H1 (cell line): ENCODE results near the gene DCAF17. TPM values are rescaled to one million over a fixed set of nuclear protein-coding genes. Genes with fewer than 3 reads are reported as not detected.
"Not testable (repeated sequence)": the region's sequence is repeated elsewhere in the genome, so short reads cannot be mapped to it uniquely, and the experiment has no call there.

ENCODE experiments used
- CTCF ChIA-PET: fragments of 300-600 bp; sonication (Branson Sonifier 250); formaldehyde crosslinking; loops from one replicate; lab custom pipeline; 2021; ENCODE audit not compliant: partially characterized antibody; lab: Charles Lee
- POLR2A ChIA-PET: fragments of 300-600 bp; sonication (Branson Sonifier 250); formaldehyde crosslinking; loops from one replicate; lab custom pipeline; 2021; ENCODE audit warnings: inconsistent platforms; ENCODE audit not compliant: partially characterized antibody; lab: Charles Lee
- DNase-seq, 2 experiments: peaks; one replicate each; pipeline versions ENCODE4 v3.0.0 to v3.0.0-alpha.2; 2010 to 2022; ENCODE audit warnings: low spot score in 2 of 2, low read depth in 1 of 2, mixed read lengths in 1 of 2
- FAIRE-seq: peaks from 2 replicates; lab custom pipeline; 2011; peaks lifted over from hg19 to GRCh38; lab: Jason Lieb, UNC
- H2AFZ ChIP-seq: 2 replicates; pipeline ENCODE4 v1.8.1; 2012; ENCODE audit warnings: low read length, inconsistent platforms
- H2AK5ac ChIP-seq: 2 replicates; pipeline ENCODE4 v1.6.1; 2013; ENCODE audit warnings: low read depth, low read length
- H2BK120ac ChIP-seq: replicated peaks from 2 replicates; pipeline ENCODE3; 2013; ENCODE audit warnings: low read depth, low read length, inconsistent platforms
- H2BK12ac ChIP-seq: 2 replicates; pipeline ENCODE4 v1.6.1; 2013; ENCODE audit warnings: low read depth, low read length
- H2BK15ac ChIP-seq: 2 replicates; pipeline ENCODE4 v1.6.1; 2013; ENCODE audit warnings: low read length
- H2BK20ac ChIP-seq: 2 replicates; pipeline ENCODE4 v1.6.1; 2013; ENCODE audit warnings: low read length
- H2BK5ac ChIP-seq: 2 replicates; pipeline ENCODE4 v1.6.1; 2013; ENCODE audit warnings: low read depth, low read length
- H3K14ac ChIP-seq: 2 replicates; pipeline ENCODE4 v1.6.1; 2013; ENCODE audit warnings: inconsistent platforms; ENCODE audit not compliant: insufficient read length
- H3K18ac ChIP-seq: 2 replicates; pipeline ENCODE4 v1.6.1; 2013; ENCODE audit warnings: low read length; ENCODE audit errors: extremely low read depth
- H3K23ac ChIP-seq: 2 replicates; pipeline ENCODE4 v1.6.1; 2013; ENCODE audit warnings: inconsistent platforms; ENCODE audit not compliant: insufficient read length
- H3K23me2 ChIP-seq: 2 replicates; pipeline ENCODE4 v1.6.1; 2013; ENCODE audit warnings: low read depth, low read length
- H3K27ac ChIP-seq: 2 replicates; pipeline ENCODE4 v1.6.1; 2011; ENCODE audit warnings: low read depth, low read length, inconsistent platforms
- H3K27me3 ChIP-seq, 4 experiments: replicated peaks in 1 of 4; 1 replicate in 1 of 4; 2 replicates in 3 of 4; pipeline versions ENCODE4 v1.6.1 to v1.8.1; 2011 to 2013; ENCODE audit warnings: low read length in 3 of 4, mild to moderate bottlenecking in 3 of 4, inconsistent platforms in 2 of 4, mixed read lengths in 2 of 4, moderate library complexity in 1 of 4; ENCODE audit not compliant: control insufficient read depth in 3 of 4, insufficient read depth in 3 of 4; ENCODE audit errors: extremely low read depth in 1 of 4
- H3K36me3 ChIP-seq, 4 experiments: 2 replicates each; pipeline versions ENCODE4 v1.6.1 to v1.8.1; 2011 to 2013; ENCODE audit warnings: mild to moderate bottlenecking in 4 of 4, low read length in 3 of 4, moderate library complexity in 2 of 4, control low read depth in 1 of 4, inconsistent platforms in 1 of 4; ENCODE audit not compliant: insufficient read depth in 4 of 4, control insufficient read depth in 2 of 4
- H3K4ac ChIP-seq: replicated peaks from 2 replicates; pipeline ENCODE3; 2013; ENCODE audit warnings: low read length, low read depth, mixed read lengths, inconsistent platforms; ENCODE audit not compliant: insufficient read length
- H3K4me1 ChIP-seq, 4 experiments: replicated peaks in 1 of 4; 1 replicate in 1 of 4; 2 replicates in 3 of 4; pipeline versions ENCODE4 v1.6.1 to v1.8.1; 2011 to 2013; ENCODE audit warnings: low read length in 3 of 4, inconsistent platforms in 2 of 4, mixed read lengths in 1 of 4; ENCODE audit not compliant: insufficient read depth in 4 of 4, control insufficient read depth in 3 of 4
- H3K4me2 ChIP-seq, 2 experiments: 2 replicates each; pipeline versions ENCODE4 v1.6.1 to v1.8.1; 2011 to 2013; ENCODE audit warnings: low read depth in 2 of 2, low read length in 2 of 2, control low read depth in 1 of 2, inconsistent platforms in 1 of 2, mild to moderate bottlenecking in 1 of 2; ENCODE audit not compliant: insufficient read depth in 1 of 2
- H3K4me3 ChIP-seq, 4 experiments: fragments of 200-600, 300-600 bp in 1 of 4; sonication (generic), shearing (Covaris generic), sonication (Bioruptor Twin) in 1 of 4; 2 replicates each; pipeline versions ENCODE4 v1.5.1 to v1.8.1; 2011 to 2016; ENCODE audit warnings: low read length in 4 of 4, low read depth in 3 of 4, control low read depth in 2 of 4, inconsistent platforms in 2 of 4, mild to moderate bottlenecking in 2 of 4, mixed read lengths in 1 of 4, moderate library complexity in 1 of 4; ENCODE audit not compliant: insufficient read depth in 2 of 4; ENCODE audit errors: extremely low read depth in 1 of 4
- H3K56ac ChIP-seq: replicated peaks from 2 replicates; pipeline ENCODE3; 2013; ENCODE audit warnings: low read depth, mild to moderate bottlenecking, mixed read lengths, low read length, inconsistent platforms; ENCODE audit not compliant: insufficient read length
- H3K79me1 ChIP-seq: 2 replicates; pipeline ENCODE4 v1.6.1; 2013; ENCODE audit warnings: low read depth, low read length, control low read depth
- H3K79me2 ChIP-seq, 2 experiments: 2 replicates each; pipeline versions ENCODE4 v1.6.1 to v1.8.1; 2012 to 2013; ENCODE audit warnings: low read length in 2 of 2, mild to moderate bottlenecking in 2 of 2, inconsistent platforms in 1 of 2; ENCODE audit not compliant: insufficient read depth in 2 of 2, control insufficient read depth in 1 of 2
- H3K9ac ChIP-seq, 4 experiments: replicated peaks in 1 of 4; 1 replicate in 1 of 4; 2 replicates in 3 of 4; pipeline versions ENCODE4 v1.6.1 to v1.8.1; 2011 to 2013; ENCODE audit warnings: low read depth in 3 of 4, low read length in 3 of 4, control low read depth in 2 of 4, mild to moderate bottlenecking in 2 of 4, moderate library complexity in 2 of 4, inconsistent platforms in 1 of 4; ENCODE audit errors: extremely low read depth in 1 of 4
- H3K9me3 ChIP-seq, 2 experiments: 2 replicates each; pipeline versions ENCODE4 v1.6.1 to v1.8.1; 2012 to 2013; ENCODE audit warnings: mild to moderate bottlenecking in 2 of 2, moderate library complexity in 2 of 2, control low read depth in 1 of 2, inconsistent platforms in 1 of 2, low read depth in 1 of 2, low read length in 1 of 2, mixed read lengths in 1 of 2; ENCODE audit not compliant: insufficient read depth in 2 of 2
- H4K20me1 ChIP-seq, 2 experiments: replicated peaks in 1 of 2; 2 replicates each; pipeline versions ENCODE3 to v1.8.1; 2011 to 2013; ENCODE audit warnings: inconsistent platforms in 2 of 2, low read length in 2 of 2, mild to moderate bottlenecking in 1 of 2; ENCODE audit not compliant: insufficient read depth in 2 of 2, control insufficient read depth in 1 of 2
- H4K5ac ChIP-seq: 2 replicates; pipeline ENCODE4 v1.6.1; 2013; ENCODE audit warnings: low read length, low read depth, mixed read lengths, inconsistent platforms; ENCODE audit not compliant: insufficient read length
- H4K8ac ChIP-seq: 2 replicates; pipeline ENCODE4 v1.8.0; 2013; ENCODE audit warnings: mild to moderate bottlenecking, moderate library complexity, low read length, inconsistent platforms; ENCODE audit not compliant: insufficient read depth; ENCODE audit errors: extremely low read depth
- H4K91ac ChIP-seq: replicated peaks from 2 replicates; pipeline ENCODE3; 2013; ENCODE audit warnings: low read length, mixed read lengths, inconsistent platforms; ENCODE audit not compliant: insufficient read length
- SIN3A ChIP-seq, 2 experiments: IDR thresholded peaks in 1 of 2; conservative IDR thresholded peaks in 1 of 2; 2 replicates each; pipeline ENCODE4 v1.6.1; 2011 to 2012; ENCODE audit warnings: low read length in 2 of 2, improper control_type of control experiment in 1 of 2, low read depth in 1 of 2, mild to moderate bottlenecking in 1 of 2
- SUZ12 ChIP-seq: fragments of 200-600 bp; sonication (generic); IDR thresholded peaks from 2 replicates; pipeline ENCODE4 v1.6.1; 2012; ENCODE audit warnings: mild to moderate bottlenecking, inconsistent platforms, low read length, moderate library complexity, mixed read lengths
- WGBS, 2 experiments: shearing (Covaris generic) in 1 of 2; methylation state at CpG; one replicate each; pipeline versions ENCODE4 v1.1.6 to v1.1.7; 2013 to 2015; ENCODE audit warnings: low lambda C conversion rate in 2 of 2, mixed read lengths in 2 of 2, inconsistent platforms in 1 of 2, low coverage in 1 of 2, missing lambda C conversion rate in 1 of 2; ENCODE audit not compliant: insufficient replicate concordance in 2 of 2, insufficient coverage in 1 of 2, insufficient read length in 1 of 2; ENCODE audit errors: extremely low coverage in 1 of 2, missing lambda C conversion rate in 1 of 2; 5-methylcytosine and 5-hydroxymethylcytosine counted together
- polyA plus RNA-seq, 7 experiments: library from polyadenylated mRNA; depleted of rRNA in 3 of 7; stranded (reverse) in 5 of 7; unstranded in 2 of 7; fragments of >200 nt in 5 of 7; fragments of 200-250 nt in 2 of 7; gene quantifications; 1 replicate in 5 of 7; 2 replicates in 1 of 7; 4 replicates in 1 of 7; pipeline versions ENCODE4 v1.2.1 to v1.2.3, GENCODE V29; 2011 to 2013; ENCODE audit warnings: missing spikeins in 2 of 7, mixed read lengths in 2 of 7
- total RNA-seq: library from RNA; stranded (reverse); fragmentation: NEBNext Ultra II Directional; extraction: Animal tissue kit (Norgen Biotek cat#: 25700); gene quantifications from 2 replicates; pipeline ENCODE4 v1.2.1, GENCODE V29; 2021
- TF ChIP-seq, protein P1 (sequence below): IDR thresholded peaks from 2 replicates; pipeline ENCODE4 v1.6.1; 2012; ENCODE audit warnings: inconsistent platforms

The DCAF17 gene
- total and polyA plus RNA-seq, 2 of the 8 experiments (the other 6 are each of a cell fraction or from before 2014, with no cell fraction given), result 10.7 to 30.0 TPM

- TF ChIP-seq SUZ12 (no peak), SIN3A (conservative IDR thresholded peaks at IDR 0.05 in 1 of 2, IDR thresholded peaks at IDR 0.05 in 1 of 2; ENCODE audit: low read depth in 1 of 2, low read length in 2 of 2) (no peak)
- TF ChIP-seq, protein P1, sequence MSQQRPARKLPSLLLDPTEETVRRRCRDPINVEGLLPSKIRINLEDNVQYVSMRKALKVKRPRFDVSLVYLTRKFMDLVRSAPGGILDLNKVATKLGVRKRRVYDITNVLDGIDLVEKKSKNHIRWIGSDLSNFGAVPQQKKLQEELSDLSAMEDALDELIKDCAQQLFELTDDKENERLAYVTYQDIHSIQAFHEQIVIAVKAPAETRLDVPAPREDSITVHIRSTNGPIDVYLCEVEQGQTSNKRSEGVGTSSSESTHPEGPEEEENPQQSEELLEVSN, result no peak
Observed at GRCh38 chr2:171420728-171421563, 13.1 kb upstream of the DCAF17 start (continued).

- H3K9ac ChIP-seq, H4K5ac ChIP-seq, H3K27me3 ChIP-seq, H3K4ac ChIP-seq, H2BK15ac ChIP-seq, H2AK5ac ChIP-seq, H3K27ac ChIP-seq, H3K14ac ChIP-seq, H3K4me2 ChIP-seq, H3K4me1 ChIP-seq, H4K20me1 ChIP-seq, H2BK20ac ChIP-seq, H2BK5ac ChIP-seq, H3K79me1 ChIP-seq, H3K23ac ChIP-seq, H4K91ac ChIP-seq, H2AFZ ChIP-seq, H3K23me2 ChIP-seq, FAIRE-seq, H4K8ac ChIP-seq, DNase-seq, H3K4me3 ChIP-seq, H3K56ac ChIP-seq, H2BK12ac ChIP-seq, H2BK120ac ChIP-seq, H3K18ac ChIP-seq: not testable (repeated sequence)
- H3K36me3 ChIP-seq, result peaks cover 0 to 23% (median 7%) of the 10 kb centered on the region in 4 experiments; a peak in 5 of 8 replicates
- ChIA-PET POLR2A (interaction anchor here (1.8 kb wide), 1 partner anchor 11 kb away, joined by 6 read pairs; the partner anchor contains the start of genes DCAF17 and METTL8), CTCF (interaction anchor here (1.1 kb wide), 1 partner anchor 8 kb away, joined by 4 read pairs; no protein-coding TSS in a partner anchor)
- peaks cover 6 to 97% of the 10 kb centered on the region in 2 experiments; a peak in 3 of 4 replicates for H3K79me2 ChIP-seq
- WGBS, 2 experiments, result 94% methylated on average over 2 of the region's 2 CpGs; no CpG with 5 or more reads in 1 of the 2 experiments
- H3K9me3 ChIP-seq, result peaks cover 16 to 21% of the 10 kb centered on the region in 2 experiments
Observed at GRCh38 chr2:171422710-171423495, 11.1 kb upstream of the DCAF17 start.
